ENCODE results near the gene MOAP1.
"Not testable (repeated sequence)": the region's sequence is repeated elsewhere in the genome, so short reads cannot be mapped to it uniquely, and the experiment has no call there.

The MOAP1 gene

GRCh38 chr14:93186466-93186865 is 1.8 kb upstream of the MOAP1 start:
- peak overlapping the region in 2 of 5 donors; percentile 11 to 41 for H3K9ac ChIP-seq (ENCODE audit: low read length in 5 of 5)
- H3K9me3 ChIP-seq (ENCODE audit: control insufficient read depth in 5 of 5, low read length in 5 of 5): no peaks in the 10 kb centered on the region
- no peaks in the 10 kb centered on the region for H3K27me3 ChIP-seq (ENCODE audit: control insufficient read depth in 5 of 5, insufficient read depth in 4 of 5, low read length in 5 of 5)
- peak overlapping the region; percentile 100 for H3K27ac ChIP-seq (ENCODE audit: low read depth, low read length)
- H3K4me3 ChIP-seq (ENCODE audit: low read depth in 1 of 5, low read length in 5 of 5): no peak overlapping the region
- peaks cover 7 to 29% (median 19%) of the 10 kb centered on the region in 5 donors for H3K4me1 ChIP-seq (ENCODE audit: control insufficient read depth in 5 of 5, insufficient read depth in 5 of 5, low read length in 5 of 5)
- H3K36me3 ChIP-seq (ENCODE audit: control insufficient read depth in 5 of 5, insufficient read depth in 5 of 5, low read length in 5 of 5): peaks cover 9 to 24% (median 12%) of the 10 kb centered on the region in 5 donors

GRCh38 chr14:93185349-93185720 is 638 bp upstream of the MOAP1 start:
- H3K9me3 ChIP-seq (ENCODE audit: control insufficient read depth in 5 of 5, low read length in 5 of 5): no peaks in the 10 kb centered on the region
- peaks cover 7 to 29% (median 19%) of the 10 kb centered on the region in 5 donors for H3K4me1 ChIP-seq (ENCODE audit: control insufficient read depth in 5 of 5, insufficient read depth in 5 of 5, low read length in 5 of 5)
- peak overlapping the region; percentile 100 for H3K27ac ChIP-seq (ENCODE audit: low read depth, low read length)
- H3K36me3 ChIP-seq (ENCODE audit: control insufficient read depth in 5 of 5, insufficient read depth in 5 of 5, low read length in 5 of 5): peaks cover 9 to 24% (median 12%) of the 10 kb centered on the region in 5 donors
- H3K27me3 ChIP-seq (ENCODE audit: control insufficient read depth in 5 of 5, insufficient read depth in 4 of 5, low read length in 5 of 5): no peaks in the 10 kb centered on the region
- peak overlapping the region; percentile 81 to 98 (median 92) for H3K9ac ChIP-seq (ENCODE audit: low read length in 5 of 5)
- H3K4me3 ChIP-seq (ENCODE audit: low read depth in 1 of 5, low read length in 5 of 5): peak overlapping the region; percentile 82 to 98 (median 88)

GRCh38 chr14:93183596-93184317 is 940 bp downstream of the MOAP1 start:
- Histone ChIP-seq H3K27ac (ENCODE audit: low read depth, low read length) (peak overlapping the region; percentile 80), H3K4me1 (ENCODE audit: control insufficient read depth in 5 of 5, insufficient read depth in 5 of 5, low read length in 5 of 5) (peaks cover 7 to 29% (median 19%) of the 10 kb centered on the region in 5 donors), H3K9ac (ENCODE audit: low read length in 5 of 5) (peak overlapping the region; percentile 44 to 94 (median 91)), H3K9me3 (ENCODE audit: control insufficient read depth in 5 of 5, low read length in 5 of 5) (no peaks in the 10 kb centered on the region), H3K27me3 (ENCODE audit: control insufficient read depth in 5 of 5, insufficient read depth in 4 of 5, low read length in 5 of 5) (no peaks in the 10 kb centered on the region), H3K4me3 (ENCODE audit: low read depth in 1 of 5, low read length in 5 of 5) (peak overlapping the region; percentile 76 to 98 (median 88)), H3K36me3 (ENCODE audit: control insufficient read depth in 5 of 5, insufficient read depth in 5 of 5, low read length in 5 of 5) (peaks cover 5 to 22% (median 12%) of the 10 kb centered on the region in 5 donors)

- no peaks in the 10 kb centered on the region for H3K9me3 ChIP-seq (ENCODE audit: control insufficient read depth in 5 of 5, low read length in 5 of 5)
- no peak overlapping the region for H3K9ac ChIP-seq (ENCODE audit: low read length in 5 of 5)
- no peak overlapping the region for H3K27ac ChIP-seq (ENCODE audit: low read depth, low read length)
- H3K4me3 ChIP-seq (ENCODE audit: low read depth in 1 of 5, low read length in 5 of 5): no peak overlapping the region
- H3K36me3 ChIP-seq (ENCODE audit: control insufficient read depth in 5 of 5, insufficient read depth in 5 of 5, low read length in 5 of 5): no peaks in the 10 kb centered on the region
- peaks cover 0 to 2% (median 0%) of the 10 kb centered on the region in 5 donors for H3K4me1 ChIP-seq (ENCODE audit: control insufficient read depth in 5 of 5, insufficient read depth in 5 of 5, low read length in 5 of 5)
- peaks cover 0 to 6% (median 0%) of the 10 kb centered on the region in 5 donors for H3K27me3 ChIP-seq (ENCODE audit: control insufficient read depth in 5 of 5, insufficient read depth in 4 of 5, low read length in 5 of 5)
These were observed 9.2 kb downstream of the MOAP1 start for GRCh38 chr14:93175492-93175891.

GRCh38 chr14:93174731-93175130 is 10.0 kb downstream of the MOAP1 start:
- not testable (repeated sequence) for H3K36me3 ChIP-seq (ENCODE audit: control insufficient read depth in 5 of 5, insufficient read depth in 5 of 5, low read length in 5 of 5); H3K9ac ChIP-seq (ENCODE audit: low read length in 5 of 5); H3K4me1 ChIP-seq (ENCODE audit: control insufficient read depth in 5 of 5, insufficient read depth in 5 of 5, low read length in 5 of 5); H3K27me3 ChIP-seq (ENCODE audit: control insufficient read depth in 5 of 5, insufficient read depth in 4 of 5, low read length in 5 of 5); H3K9me3 ChIP-seq (ENCODE audit: control insufficient read depth in 5 of 5, low read length in 5 of 5); H3K27ac ChIP-seq (ENCODE audit: low read depth, low read length); H3K4me3 ChIP-seq (ENCODE audit: low read depth in 1 of 5, low read length in 5 of 5)

- no peak overlapping the region for H3K9ac ChIP-seq (ENCODE audit: low read length in 5 of 5)
- H3K4me1 ChIP-seq (ENCODE audit: control insufficient read depth in 5 of 5, insufficient read depth in 5 of 5, low read length in 5 of 5): peaks cover 0 to 2% (median 0%) of the 10 kb centered on the region in 5 donors
- no peak overlapping the region for H3K4me3 ChIP-seq (ENCODE audit: low read depth in 1 of 5, low read length in 5 of 5)
- peaks cover 0 to 6% (median 0%) of the 10 kb centered on the region in 5 donors for H3K27me3 ChIP-seq (ENCODE audit: control insufficient read depth in 5 of 5, insufficient read depth in 4 of 5, low read length in 5 of 5)
- no peaks in the 10 kb centered on the region for H3K9me3 ChIP-seq (ENCODE audit: control insufficient read depth in 5 of 5, low read length in 5 of 5)
- H3K27ac ChIP-seq (ENCODE audit: low read depth, low read length): no peak overlapping the region
- no peaks in the 10 kb centered on the region for H3K36me3 ChIP-seq (ENCODE audit: control insufficient read depth in 5 of 5, insufficient read depth in 5 of 5, low read length in 5 of 5)
These were observed 10.7 kb downstream of the MOAP1 start for GRCh38 chr14:93173943-93174395.

GRCh38 chr14:93171376-93171775 is 13.3 kb downstream of the MOAP1 start:
- Histone ChIP-seq H3K27me3 (ENCODE audit: control insufficient read depth in 5 of 5, insufficient read depth in 4 of 5, low read length in 5 of 5) (peaks cover 0 to 6% (median 0%) of the 10 kb centered on the region in 5 donors), H3K27ac (ENCODE audit: low read depth, low read length) (no peak overlapping the region), H3K9ac (ENCODE audit: low read length in 5 of 5) (no peak overlapping the region), H3K4me3 (ENCODE audit: low read depth in 1 of 5, low read length in 5 of 5) (no peak overlapping the region), H3K36me3 (ENCODE audit: control insufficient read depth in 5 of 5, insufficient read depth in 5 of 5, low read length in 5 of 5) (no peaks in the 10 kb centered on the region), H3K9me3 (ENCODE audit: control insufficient read depth in 5 of 5, low read length in 5 of 5) (no peaks in the 10 kb centered on the region), H3K4me1 (ENCODE audit: control insufficient read depth in 5 of 5, insufficient read depth in 5 of 5, low read length in 5 of 5) (no peaks in the 10 kb centered on the region)

GRCh38 chr14:93170141-93170540 is 14.6 kb downstream of the MOAP1 start:
- not testable (repeated sequence) for H3K9ac ChIP-seq (ENCODE audit: low read length in 5 of 5); H3K36me3 ChIP-seq (ENCODE audit: control insufficient read depth in 5 of 5, insufficient read depth in 5 of 5, low read length in 5 of 5); H3K27ac ChIP-seq (ENCODE audit: low read depth, low read length); H3K4me1 ChIP-seq (ENCODE audit: control insufficient read depth in 5 of 5, insufficient read depth in 5 of 5, low read length in 5 of 5); H3K27me3 ChIP-seq (ENCODE audit: control insufficient read depth in 5 of 5, insufficient read depth in 4 of 5, low read length in 5 of 5); H3K9me3 ChIP-seq (ENCODE audit: control insufficient read depth in 5 of 5, low read length in 5 of 5); H3K4me3 ChIP-seq (ENCODE audit: low read depth in 1 of 5, low read length in 5 of 5)

- not testable (repeated sequence) for H3K9ac ChIP-seq (ENCODE audit: low read length in 5 of 5); H3K27ac ChIP-seq (ENCODE audit: low read depth, low read length); H3K36me3 ChIP-seq (ENCODE audit: control insufficient read depth in 5 of 5, insufficient read depth in 5 of 5, low read length in 5 of 5); H3K4me3 ChIP-seq (ENCODE audit: low read depth in 1 of 5, low read length in 5 of 5); H3K9me3 ChIP-seq (ENCODE audit: control insufficient read depth in 5 of 5, low read length in 5 of 5); H3K27me3 ChIP-seq (ENCODE audit: control insufficient read depth in 5 of 5, insufficient read depth in 4 of 5, low read length in 5 of 5); H3K4me1 ChIP-seq (ENCODE audit: control insufficient read depth in 5 of 5, insufficient read depth in 5 of 5, low read length in 5 of 5)
These were observed 15.1 kb downstream of the MOAP1 start for GRCh38 chr14:93169619-93170018.

- H3K4me1 ChIP-seq (ENCODE audit: control insufficient read depth in 5 of 5, insufficient read depth in 5 of 5, low read length in 5 of 5); H3K36me3 ChIP-seq (ENCODE audit: control insufficient read depth in 5 of 5, insufficient read depth in 5 of 5, low read length in 5 of 5); H3K9me3 ChIP-seq (ENCODE audit: control insufficient read depth in 5 of 5, low read length in 5 of 5); H3K27ac ChIP-seq (ENCODE audit: low read depth, low read length); H3K27me3 ChIP-seq (ENCODE audit: control insufficient read depth in 5 of 5, insufficient read depth in 4 of 5, low read length in 5 of 5); H3K9ac ChIP-seq (ENCODE audit: low read length in 5 of 5); H3K4me3 ChIP-seq (ENCODE audit: low read depth in 1 of 5, low read length in 5 of 5): not testable (repeated sequence)
These were observed 16.1 kb downstream of the MOAP1 start for GRCh38 chr14:93168610-93169009.
